Left ventricle myocardium superior (tissue), 1 donor: ENCODE measurements around the gene SRI. TPM values are rescaled to one million over a fixed set of nuclear protein-coding genes. Genes with fewer than 3 reads are reported as not detected.

Experiments used
- ATAC-seq: fragments of 200-7000 bp; cut with Tn5 transposase; one replicate; pipeline ENCODE4 v1.9.1; 2020; ENCODE audit warnings: mild to moderate bottlenecking, moderate library complexity
- DNase-seq: peaks from one replicate; pipeline ENCODE4 v3.0.0-alpha.2; 2020
- intact Hi-C: fragments of 100-400 bp; cut with micrococcal nuclease; formaldehyde crosslinking; loops from one replicate; pipeline ENCODE4 v1.11.0; 2022
- total RNA-seq: library from RNA; stranded (reverse); fragmentation: NEBNext Ultra II Directional; extraction: Animal tissue kit (Norgen Biotek cat#: 25700); gene quantifications from one replicate; pipeline ENCODE4 v1.2.1, GENCODE V29; 2021
- donor health status: DM: no; HTN: yes; CAD: no; lungs with severe emphysema.

SRI gene
- total RNA-seq, 1 donor from 2014 or later, result 88.9 TPM

- intact Hi-C loops, result no loop called here
- DNase-seq (no peak), ATAC-seq (no peak)
Measured at GRCh38 chr7:88229302-88229995, 9.6 kb upstream of the SRI start.

- DNase-seq (no peak), ATAC-seq (no peak)
- intact Hi-C loops, result no loop called here
Measured at GRCh38 chr7:88226886-88227516, 7.2 kb upstream of the SRI start.

DNA sequence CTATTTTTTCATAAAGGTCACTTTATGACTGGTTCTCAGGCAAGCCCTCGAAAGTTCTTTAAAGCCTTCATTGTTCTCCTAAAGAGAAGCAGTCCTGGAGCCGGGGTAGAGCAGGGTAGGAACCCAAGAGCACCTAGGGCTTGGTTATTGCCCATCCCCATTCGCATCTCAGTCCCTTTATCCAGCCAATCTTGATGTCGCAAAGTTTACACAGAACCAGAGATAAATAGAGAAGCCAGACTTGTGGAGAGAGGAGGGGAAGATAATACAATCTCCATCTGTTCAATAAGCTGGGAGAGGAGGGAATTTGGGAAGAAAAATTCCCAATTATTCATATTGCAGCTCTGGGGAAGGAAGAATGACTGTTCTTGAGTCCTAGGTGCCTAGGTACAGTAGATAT, 6.4 kb upstream of the SRI start:
- DNase-seq (no peak), ATAC-seq (no peak)
- intact Hi-C loops, result no loop called here

- intact Hi-C loops, result no loop called here
- DNase-seq (no peak), ATAC-seq (no peak)
Measured at GRCh38 chr7:88224601-88225275, 4.9 kb upstream of the SRI start.

- no peak for ATAC-seq
Measured at GRCh38 chr7:88223265-88223664, 3.4 kb upstream of the SRI start.

GRCh38 chr7:88218836-88219605, 817 bp downstream of the SRI start:
- DNase-seq (peak; percentile 60), ATAC-seq (peak; percentile 57)
- intact Hi-C loops, result no loop called here

More at GRCh38 chr7:88223265-88223664, 3.4 kb upstream of the SRI start:
- intact Hi-C loops, result no loop called here
- DNase-seq, result no peak

DNA sequence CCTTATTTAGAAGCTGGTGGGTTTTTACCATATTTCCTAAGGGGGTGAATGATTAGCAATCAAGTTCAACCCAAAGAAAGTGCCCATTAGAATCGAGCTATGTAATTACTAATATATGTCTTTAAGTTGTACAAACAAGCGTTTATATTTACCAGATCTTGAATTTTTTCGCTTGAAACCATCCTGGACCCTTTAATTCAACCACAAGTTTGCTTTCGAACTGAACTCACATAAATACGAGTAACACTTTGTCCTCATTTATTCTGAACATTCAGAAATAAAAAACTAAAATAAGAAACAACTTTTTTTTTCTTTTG, 1.5 kb downstream of the SRI start:
- intact Hi-C loops, result no loop called here
- ATAC-seq (no peak), DNase-seq (no peak)

DNA sequence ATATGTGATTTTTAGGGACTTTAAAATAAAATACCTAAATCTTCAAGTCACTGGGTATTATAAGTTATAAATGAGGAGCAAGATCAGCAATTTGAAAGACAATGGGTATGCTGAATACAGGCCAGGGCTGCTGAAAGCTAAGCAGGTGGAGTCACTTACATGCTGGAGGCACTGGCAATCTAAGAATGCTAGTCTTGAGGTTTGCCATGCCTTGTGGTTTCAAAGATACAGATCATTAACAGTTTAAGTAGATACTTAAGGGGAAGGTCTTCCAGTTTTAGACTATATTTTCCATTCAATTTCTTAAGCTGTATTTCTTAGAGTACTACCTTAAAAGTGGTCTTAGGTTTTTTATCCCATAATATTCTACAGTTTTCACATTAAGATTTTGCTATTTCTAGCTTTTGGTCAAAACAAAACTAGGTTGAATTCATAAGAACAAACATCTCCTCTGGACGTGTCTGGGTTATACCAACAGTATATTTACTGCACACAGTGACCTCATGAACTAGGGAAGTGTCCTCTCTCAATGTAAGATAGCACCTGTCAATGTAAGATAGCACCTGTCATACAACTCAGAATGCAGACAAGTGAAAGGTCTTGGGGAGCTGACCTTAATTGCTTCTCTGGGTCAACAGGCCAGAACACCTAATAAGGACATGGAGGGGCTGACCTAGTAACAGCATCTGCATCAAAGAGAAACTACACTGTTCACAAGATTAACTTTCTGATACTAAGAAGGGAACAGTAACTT, 2.0 kb downstream of the SRI start:
- intact Hi-C loops, result no loop called here
- ATAC-seq (no peak), DNase-seq (no peak)

- no peak for DNase-seq
- intact Hi-C loops, result no loop called here
- no peak for ATAC-seq
Measured at GRCh38 chr7:88216276-88216675, 3.6 kb downstream of the SRI start.

- intact Hi-C loops, result no loop called here
- DNase-seq, result no peak
- ATAC-seq, result no peak
Measured at GRCh38 chr7:88215295-88215694, 4.5 kb downstream of the SRI start.

DNA sequence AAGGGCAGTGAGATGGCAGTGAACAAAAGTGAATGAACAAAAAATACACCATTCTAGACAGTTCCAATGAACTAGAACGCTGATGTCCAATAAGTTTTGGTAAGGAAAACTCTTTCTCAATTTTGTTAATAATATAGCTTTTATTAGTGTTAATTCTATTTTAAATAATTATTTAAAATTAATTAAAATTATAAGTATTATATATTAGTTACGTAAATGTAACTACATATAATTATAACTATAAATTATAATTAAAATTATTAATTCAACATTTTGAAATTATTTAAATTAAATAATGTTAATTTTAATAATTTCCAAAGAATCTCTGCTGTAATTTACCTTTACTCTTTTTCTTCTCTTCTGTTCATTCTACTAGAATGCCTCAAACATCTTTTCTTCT, 5.4 kb downstream of the SRI start:
- no peak for DNase-seq
- ATAC-seq, result no peak
- intact Hi-C loops, result no loop called here

- no peak for DNase-seq
- intact Hi-C loops, result no loop called here
Measured at GRCh38 chr7:88212918-88213317, 6.9 kb downstream of the SRI start.

DNA sequence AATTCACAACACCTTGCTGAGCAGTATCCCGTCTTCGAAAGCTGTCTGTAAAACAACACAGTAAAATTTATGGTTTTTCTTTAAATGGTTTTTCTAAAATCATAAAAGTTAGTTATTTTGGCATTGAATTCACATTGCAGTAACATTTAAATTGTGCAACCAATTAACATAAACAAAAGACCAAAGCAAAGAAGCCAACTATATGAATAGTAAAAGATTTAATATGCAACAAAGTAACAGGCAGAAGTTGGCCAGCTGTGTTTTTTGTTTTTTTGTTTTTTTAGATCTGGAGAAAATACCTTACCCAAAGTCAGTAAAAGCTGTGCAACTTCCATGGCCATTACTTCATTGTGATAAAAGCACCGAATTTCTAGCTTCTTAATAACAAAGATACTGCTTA, 11.3 kb downstream of the SRI start:
- intact Hi-C loops, result no loop called here
- ATAC-seq, result no peak
- DNase-seq, result no peak

More at GRCh38 chr7:88212918-88213317, 6.9 kb downstream of the SRI start:
- no peak for ATAC-seq

DNA sequence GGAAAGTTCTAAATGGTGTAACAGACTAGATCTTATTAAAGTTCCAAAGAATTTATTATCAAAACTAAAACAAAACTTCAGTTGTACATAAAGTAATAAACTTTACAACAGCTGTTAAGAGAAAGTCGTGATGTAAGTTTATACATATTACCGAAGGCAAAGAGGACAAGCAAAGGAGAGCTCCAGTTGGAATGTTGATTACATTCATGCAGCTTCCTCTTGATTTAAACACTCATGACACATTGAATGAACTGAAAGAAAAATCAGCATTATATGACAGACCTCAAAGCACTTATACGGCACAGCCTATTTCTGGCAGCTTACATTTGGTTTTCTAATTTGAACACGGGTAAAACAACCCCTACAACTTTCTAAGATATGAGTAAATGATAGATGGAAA, 13.6 kb downstream of the SRI start:
- no peak for ATAC-seq
- intact Hi-C loops, result no loop called here
- no peak for DNase-seq

- intact Hi-C loops, result no loop called here
- DNase-seq, result no peak
- no peak for ATAC-seq
Measured at GRCh38 chr7:88205179-88205578, 14.7 kb downstream of the SRI start.

- intact Hi-C loops, result no loop called here
- DNase-seq (no peak), ATAC-seq (no peak)
Measured at GRCh38 chr7:88204525-88205110, 15.2 kb downstream of the SRI start.

GRCh38 chr7:88203401-88203800, 16.4 kb downstream of the SRI start:
- ATAC-seq, result no peak
- no peak for DNase-seq
- intact Hi-C loops, result no loop called here

- ATAC-seq (no peak), DNase-seq (no peak)
- intact Hi-C loops, result no loop called here
Measured at GRCh38 chr7:88202799-88203198, 17.0 kb downstream of the SRI start.

DNA sequence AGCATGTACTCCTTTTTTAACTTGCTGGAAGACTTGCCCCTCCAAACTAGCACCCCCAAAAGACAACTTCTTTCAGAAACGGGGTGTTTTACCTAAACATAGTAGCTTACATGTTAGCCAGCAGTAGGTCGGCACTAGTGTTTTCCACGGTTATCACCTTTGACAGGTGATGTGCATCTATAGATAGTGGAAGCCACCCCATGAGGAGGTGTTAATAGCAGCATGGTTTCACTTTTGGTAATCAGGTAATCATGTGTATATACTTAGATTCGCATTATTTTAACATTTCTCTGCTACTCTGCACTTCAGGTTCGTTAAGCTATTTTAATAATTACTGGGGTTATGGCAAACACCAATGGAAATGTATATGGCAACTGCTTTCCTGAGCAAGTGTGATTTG, 17.6 kb downstream of the SRI start:
- DNase-seq, result no peak
- intact Hi-C loops, result no loop called here
- ATAC-seq, result no peak
